ENCODE results near the gene BAHD1.

- TF ChIP-seq CTCF (IDR thresholded peaks at IDR 0.05) (no peak), POLR2AphosphoS5 (IDR thresholded peaks at IDR 0.05; ENCODE audit: low read depth, low read length) (no peak), REST (IDR thresholded peaks at IDR 0.05; ENCODE audit: insufficient read depth in 1 of 2, low read depth in 2 of 2, low read length in 1 of 2) (no peak), SIN3A (IDR thresholded peaks at IDR 0.05; ENCODE audit: borderline replicate concordance, insufficient read depth, low read depth, low read length) (no peak)
These were observed 30.3 kb upstream of the BAHD1 start for GRCh38 chr15:40410476-40410875.

Measured in Panc1 (cell line).